ENCODE data around the gene MAGED1.

The MAGED1 gene, protein sequence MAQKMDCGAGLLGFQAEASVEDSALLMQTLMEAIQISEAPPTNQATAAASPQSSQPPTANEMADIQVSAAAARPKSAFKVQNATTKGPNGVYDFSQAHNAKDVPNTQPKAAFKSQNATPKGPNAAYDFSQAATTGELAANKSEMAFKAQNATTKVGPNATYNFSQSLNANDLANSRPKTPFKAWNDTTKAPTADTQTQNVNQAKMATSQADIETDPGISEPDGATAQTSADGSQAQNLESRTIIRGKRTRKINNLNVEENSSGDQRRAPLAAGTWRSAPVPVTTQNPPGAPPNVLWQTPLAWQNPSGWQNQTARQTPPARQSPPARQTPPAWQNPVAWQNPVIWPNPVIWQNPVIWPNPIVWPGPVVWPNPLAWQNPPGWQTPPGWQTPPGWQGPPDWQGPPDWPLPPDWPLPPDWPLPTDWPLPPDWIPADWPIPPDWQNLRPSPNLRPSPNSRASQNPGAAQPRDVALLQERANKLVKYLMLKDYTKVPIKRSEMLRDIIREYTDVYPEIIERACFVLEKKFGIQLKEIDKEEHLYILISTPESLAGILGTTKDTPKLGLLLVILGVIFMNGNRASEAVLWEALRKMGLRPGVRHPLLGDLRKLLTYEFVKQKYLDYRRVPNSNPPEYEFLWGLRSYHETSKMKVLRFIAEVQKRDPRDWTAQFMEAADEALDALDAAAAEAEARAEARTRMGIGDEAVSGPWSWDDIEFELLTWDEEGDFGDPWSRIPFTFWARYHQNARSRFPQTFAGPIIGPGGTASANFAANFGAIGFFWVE

DNA sequence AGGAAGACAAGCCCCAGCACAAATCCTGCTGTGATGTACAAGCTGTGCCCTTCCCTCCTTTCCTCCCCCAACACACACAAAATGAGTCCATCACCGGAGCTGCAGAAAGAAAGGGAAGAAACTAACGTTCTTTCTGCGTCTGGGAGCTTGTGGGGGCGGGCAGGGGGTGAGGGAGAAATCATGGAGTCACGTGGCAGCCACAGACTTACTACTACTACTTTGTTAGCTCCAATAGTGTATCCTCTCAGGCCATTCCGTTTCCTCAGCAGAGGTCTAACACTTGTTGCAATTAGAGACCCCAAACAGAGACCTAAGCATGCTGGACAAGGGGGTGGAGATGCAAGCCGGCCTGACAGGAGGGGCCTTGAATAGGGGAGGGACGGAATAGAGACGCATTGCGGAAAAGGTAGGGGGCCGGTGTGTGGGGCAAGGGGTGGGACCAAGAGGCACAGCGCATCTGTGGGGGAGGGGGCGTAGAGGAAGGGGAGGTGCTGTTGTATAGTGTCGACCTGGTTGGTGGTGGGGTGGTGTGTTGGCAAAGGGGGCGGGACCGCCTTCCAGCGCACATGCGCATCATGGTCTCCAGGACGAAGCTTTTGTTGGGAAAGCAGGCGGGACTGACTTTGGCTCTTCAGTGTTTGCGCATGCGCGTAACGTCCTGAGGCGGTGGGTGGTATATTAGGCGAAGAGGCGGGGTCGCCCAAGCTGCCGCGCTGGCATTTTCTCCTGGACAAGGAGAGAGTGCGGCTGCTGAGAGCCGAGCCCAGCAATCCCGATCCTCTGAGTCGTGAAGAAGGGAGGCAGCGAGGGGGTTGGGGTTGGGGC lies at the start of gene MAGED1:
MAGED1 (plus strand) TSS at position 703 of the 825 bp plus-strand sequence. CDS start 682 bp downstream, outside the sequence.
- DNase-seq (ENCODE audit: low read depth in 2 of 2) = peak; percentile 65 to 71

DNA sequence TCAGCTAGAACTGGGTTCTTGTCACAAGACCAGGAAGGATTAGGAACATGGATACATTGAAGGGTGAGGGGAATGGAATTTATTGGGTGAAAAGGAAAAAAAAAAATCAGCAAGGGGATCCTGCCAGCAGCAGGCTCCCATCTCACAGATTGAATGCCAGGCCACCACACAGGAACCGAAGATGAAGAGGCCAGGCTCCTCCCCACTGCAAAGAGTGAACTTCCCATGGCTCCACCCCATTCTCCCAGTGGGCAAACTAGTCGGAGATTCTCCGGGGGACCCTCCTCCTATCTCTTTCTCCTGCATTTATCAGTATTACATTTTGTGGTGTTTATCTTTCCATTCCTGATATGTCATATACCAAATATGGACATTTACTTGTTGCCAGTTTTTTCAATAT lies 46.0 kb upstream of the MAGED1 start:
- DNase-seq (ENCODE audit: low read depth in 2 of 2) = no peak

DNA sequence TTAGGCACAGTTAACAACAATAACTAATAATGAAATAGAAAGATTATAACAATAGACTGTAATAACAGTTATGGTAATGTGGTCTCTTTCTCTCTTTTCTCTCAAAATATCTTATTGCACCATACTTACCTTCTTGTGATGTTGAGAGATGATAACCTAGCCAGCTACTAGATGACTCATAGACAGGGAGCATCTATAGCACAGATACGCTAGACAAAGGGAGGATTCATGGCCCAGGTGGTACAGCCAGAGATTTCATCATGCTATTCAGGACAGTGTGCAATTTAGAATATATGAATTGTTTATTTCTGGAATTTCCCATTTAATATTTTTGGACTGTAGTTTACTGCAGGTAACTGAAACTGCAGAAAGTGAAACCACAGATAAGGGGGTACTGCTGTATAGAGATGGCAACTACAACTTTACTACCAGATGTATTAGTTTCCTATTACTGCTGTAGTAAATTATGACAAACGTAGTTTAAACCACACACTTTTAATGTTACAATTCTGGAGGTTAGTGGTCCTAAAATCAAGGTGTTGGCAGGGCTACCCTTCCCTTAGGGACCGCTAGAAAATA lies 41.8 kb upstream of the MAGED1 start:
- no peak for DNase-seq (ENCODE audit: low read depth in 2 of 2)

DNA sequence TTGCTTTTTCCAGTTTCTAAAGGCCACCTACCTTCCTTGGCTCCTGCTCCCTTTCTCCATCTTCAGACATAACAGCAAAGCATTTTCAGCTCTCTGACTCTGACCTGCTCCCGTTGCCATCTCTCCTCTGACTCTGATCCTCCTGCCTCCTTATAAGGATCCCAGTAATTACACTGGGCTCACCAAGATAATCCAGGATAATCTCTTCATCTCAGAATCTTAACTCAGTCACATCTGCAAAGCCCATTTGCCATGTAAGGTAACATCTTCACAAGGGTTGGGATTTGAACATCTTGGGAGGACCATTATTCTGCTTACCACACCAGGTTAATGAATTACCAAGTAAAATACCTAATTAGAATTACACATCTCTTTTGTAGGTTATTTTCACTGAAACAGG lies 41.3 kb upstream of the MAGED1 start:
- no peak for DNase-seq (ENCODE audit: low read depth in 2 of 2)

DNA sequence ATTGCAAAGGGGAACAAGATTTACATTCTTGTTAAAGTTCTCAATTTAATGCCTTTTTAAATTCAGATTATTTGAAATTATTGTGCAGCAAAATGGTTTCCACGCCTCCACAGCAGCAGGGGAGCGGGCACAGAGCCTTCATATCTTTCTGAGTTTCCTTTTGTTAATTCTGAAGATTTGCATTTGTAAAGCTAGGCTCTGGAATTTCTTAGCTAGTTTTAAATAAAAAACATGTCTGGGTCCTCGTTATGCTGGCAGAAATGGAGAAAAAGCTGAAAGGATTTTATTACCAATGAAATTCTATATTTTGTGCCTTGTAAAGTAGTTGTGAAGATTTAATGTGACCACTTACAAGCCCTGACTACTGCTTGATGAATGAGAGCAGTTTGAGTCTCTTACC lies 40.8 kb upstream of the MAGED1 start:
- DNase-seq (ENCODE audit: low read depth in 2 of 2) = no peak

DNA sequence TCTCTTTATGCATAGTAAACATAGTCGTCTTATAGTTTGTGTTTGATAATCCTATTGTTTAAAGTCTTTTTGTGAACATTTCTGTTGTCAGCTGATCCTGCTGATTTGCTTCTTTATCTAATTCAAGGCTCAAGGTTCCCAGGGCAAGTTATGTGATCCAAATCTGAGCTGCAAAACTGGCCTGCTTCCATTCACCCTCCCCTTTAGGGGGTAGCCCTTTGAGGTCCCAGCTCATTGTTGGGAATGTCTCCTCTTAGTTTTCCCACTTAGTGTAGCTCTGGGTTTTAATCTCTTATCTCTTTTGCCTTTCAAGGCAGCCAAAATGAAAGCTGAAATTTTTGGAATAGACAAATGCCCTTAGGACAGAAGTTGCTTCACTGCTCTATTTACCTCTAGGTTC lies 40.2 kb upstream of the MAGED1 start:
- DNase-seq (ENCODE audit: low read depth in 2 of 2) = no peak

DNA sequence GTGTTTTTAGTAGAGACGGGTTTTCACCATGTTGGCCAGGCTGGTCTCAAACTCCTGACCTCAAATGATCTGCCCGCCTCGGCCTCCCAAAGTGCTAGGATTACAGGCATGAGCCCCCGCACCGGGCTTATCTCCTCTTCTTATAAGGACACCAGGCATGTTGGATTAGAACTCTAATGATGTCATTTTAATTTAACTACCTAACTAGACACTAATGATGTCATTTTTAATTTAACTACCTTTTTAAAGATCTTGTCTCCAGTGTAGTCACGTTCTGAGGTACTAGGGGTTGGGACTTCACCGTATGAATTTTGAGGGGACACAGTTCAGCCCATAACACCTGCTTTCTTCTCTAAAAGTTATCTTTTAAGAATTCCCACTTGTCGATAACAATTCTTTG lies 37.7 kb upstream of the MAGED1 start:
- DNase-seq (ENCODE audit: low read depth in 2 of 2) = no peak

DNA sequence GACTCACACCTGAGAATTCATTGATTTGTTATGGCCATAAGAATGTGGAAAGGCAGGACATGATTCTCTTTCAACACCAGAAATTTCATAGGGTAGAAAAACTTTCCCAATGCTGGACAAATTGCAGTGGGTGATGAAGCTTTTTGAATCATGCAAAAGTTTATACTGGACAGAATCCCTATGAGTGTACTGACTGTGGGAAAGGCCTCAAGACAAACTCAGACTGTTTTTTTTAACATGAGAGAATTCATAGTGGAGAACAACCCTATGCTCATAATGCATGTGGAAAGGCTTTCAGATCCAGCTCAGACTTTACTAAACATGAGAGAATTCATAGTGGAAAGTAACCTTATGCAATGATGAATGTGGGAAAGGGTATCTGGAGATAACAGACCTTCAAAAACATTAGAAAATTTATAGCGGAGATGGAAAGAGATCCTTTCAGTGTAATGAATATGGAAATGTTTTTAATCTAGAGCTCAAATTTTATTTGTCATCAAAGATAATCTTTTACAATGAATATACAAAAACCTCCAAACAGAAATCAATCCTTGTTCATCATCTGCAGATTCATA lies 36.2 kb upstream of the MAGED1 start:
- no peak for DNase-seq (ENCODE audit: low read depth in 2 of 2)

DNA sequence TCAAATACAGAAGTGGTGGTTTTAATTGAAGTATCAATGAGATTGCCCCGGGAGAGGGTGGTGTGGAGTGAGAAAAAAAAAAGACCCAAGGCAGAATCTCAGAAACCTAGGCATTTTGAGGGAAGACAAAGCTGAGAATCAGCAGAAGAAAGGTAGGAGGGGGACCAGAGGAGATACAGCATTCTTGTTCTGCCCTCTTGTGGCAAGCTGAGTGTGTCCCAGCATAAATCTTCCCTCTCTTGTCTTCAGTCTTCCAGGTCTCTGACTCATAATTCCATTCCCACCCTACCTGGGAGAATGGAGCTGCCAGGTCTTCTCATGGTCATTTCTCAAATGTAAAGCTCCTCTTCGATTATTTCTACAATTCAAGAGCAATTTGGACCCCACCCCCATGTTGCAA lies 32.7 kb upstream of the MAGED1 start:
- no peak for DNase-seq (ENCODE audit: low read depth in 2 of 2)

DNA sequence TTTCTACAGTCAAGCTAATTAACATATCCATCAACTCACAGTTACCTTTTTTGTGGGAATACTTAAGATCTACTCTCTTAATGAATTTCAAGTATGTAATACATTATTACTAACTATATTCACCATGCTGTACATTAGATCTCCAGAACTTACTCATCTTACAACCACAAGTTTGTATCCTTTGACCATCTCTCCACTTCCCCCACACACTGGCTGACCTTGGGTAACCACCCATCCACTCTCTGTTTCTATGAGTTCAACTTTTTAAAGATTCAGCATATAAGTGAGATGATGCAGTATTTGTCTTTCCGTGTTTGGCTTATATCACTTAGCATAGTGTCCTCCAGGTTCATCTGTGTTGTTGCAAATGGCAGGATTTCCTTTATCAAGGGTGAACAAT lies 30.5 kb upstream of the MAGED1 start:
- DNase-seq (ENCODE audit: low read depth in 2 of 2) = no peak

DNA sequence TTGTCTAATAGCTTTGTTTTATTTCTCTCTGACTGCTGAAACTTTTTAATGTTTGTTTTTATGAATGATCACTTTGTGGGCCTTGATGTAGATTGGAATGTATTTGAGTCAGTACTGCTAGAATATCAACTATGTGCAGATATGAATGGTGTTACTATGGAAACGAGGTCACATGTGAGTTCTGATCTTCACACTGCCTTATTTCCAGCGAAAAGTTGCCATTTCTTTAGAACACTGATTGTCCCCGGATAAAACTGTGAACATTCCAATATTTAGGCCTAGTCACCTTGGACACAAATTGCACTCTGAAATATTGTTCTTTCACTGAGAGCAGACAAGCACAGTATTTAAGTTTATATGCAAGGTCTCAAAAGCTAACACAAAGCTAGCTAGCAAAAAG lies 27.2 kb upstream of the MAGED1 start:
- no peak for DNase-seq (ENCODE audit: low read depth in 2 of 2)

DNA sequence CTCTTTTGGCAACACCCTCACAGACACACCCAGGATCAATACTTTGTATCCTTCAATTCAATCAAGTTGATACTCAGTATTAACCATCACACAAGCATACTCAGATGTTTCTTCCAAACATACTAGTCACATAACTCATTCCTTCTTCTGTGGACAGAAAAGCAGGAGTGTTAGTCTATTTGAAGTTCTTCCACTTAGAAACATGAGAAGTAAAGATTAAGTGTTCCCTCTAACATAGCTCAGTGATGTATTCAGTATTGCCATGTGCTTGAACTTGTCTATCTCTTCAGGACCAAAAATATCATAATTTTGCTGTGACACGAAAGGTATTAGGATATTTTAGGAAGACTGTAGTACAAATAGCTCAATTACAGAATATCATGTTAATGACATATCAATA lies 25.8 kb upstream of the MAGED1 start:
- DNase-seq (ENCODE audit: low read depth in 2 of 2) = no peak

DNA sequence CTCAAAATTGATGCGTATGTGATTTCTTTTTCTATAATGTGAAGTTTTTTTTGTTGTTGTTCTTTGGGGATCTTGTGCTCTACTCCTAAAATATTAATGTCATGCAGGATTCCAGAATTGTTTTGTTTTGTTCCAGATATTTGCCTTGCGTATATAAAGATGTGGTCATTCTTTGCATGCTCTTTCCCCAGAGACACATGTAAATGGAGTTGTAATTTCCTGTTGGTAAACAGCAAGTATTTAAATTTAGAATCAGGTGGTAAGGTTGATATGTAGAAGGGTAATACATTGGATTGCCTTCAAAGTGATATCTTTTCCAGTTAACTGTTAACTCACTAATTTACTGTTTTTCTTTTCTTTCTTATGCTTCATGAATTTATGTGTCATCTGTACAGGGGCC lies 23.1 kb upstream of the MAGED1 start:
- no peak for DNase-seq (ENCODE audit: low read depth in 2 of 2)

DNA sequence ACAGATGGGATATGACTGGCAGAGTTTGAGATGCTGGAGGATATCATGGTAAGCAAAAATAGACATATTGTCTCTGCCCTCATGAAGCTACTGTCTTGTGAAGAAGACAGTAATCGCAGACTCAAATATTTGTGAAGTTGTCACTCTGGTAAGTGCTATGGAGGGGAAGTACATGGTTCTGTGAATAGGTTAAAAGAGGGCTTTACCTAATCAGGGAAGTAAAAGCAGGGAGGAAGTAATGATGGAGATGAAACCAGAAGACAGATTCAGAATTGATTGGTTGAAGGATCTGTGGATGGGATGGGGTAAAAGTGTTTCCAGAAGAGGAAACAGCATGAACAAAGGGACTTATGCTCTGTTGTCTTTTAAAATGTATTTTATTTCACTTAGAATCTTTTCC lies 19.3 kb upstream of the MAGED1 start:
- DNase-seq (ENCODE audit: low read depth in 2 of 2) = no peak

DNA sequence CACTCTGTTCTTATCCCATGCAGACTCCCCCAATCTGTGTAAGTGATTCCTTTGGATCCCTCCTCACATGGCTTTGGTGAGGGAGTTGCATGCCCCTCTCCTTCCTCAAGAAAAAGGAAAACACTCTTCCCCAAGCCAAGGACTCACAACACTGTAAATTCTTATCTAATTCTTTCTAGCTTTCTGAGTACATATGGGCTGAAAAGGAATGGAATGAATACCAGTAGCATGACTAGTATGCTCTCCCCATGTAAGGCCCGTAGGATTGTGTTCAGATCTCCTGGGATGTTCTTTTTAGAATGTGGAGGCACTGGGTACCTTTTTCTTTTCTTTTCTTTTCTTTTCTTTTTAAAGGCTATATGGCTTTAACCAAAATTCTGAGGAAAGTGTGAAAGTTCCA lies 17.0 kb upstream of the MAGED1 start:
- no peak for DNase-seq (ENCODE audit: low read depth in 2 of 2)

DNA sequence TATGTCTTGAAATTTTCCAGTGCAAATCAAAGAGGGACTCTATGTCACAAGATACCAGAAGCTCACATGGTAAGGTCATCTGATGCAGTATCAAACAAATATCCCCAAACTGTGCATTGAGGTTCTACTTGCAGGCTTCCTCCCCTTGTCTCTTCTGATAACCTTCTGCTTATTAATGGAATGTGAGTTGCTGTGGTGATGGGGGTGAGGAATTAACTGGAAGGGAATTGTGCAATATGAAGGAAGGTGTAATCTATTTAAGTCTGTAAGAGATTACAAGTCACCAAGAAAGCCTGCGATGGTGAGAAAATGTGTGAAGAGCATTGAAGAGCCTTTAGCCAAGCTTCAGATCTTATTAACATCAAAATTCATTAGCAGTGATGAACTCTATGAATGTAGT lies 15.4 kb upstream of the MAGED1 start:
- no peak for DNase-seq (ENCODE audit: low read depth in 2 of 2)

DNA sequence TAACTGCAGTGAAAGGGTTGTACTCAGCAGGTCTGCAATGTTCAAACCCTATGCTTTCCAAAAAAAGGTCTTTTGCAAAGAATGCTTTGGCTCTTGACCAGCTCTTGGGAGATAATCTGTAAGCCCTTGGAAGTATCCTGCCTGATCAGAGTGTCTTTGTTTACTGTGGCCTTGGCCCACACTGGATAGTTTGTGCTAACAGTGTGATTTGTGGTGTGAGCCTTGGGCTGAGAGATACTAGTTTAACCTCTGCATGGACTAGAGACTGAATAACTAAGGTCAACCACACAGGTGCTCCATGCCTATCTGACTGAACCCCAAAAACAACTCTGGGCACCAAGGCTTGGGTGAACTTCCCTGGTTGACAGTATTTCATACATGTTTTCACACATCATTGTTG lies 3.6 kb upstream of the MAGED1 start:
- no peak for DNase-seq (ENCODE audit: low read depth in 2 of 2)

DNA sequence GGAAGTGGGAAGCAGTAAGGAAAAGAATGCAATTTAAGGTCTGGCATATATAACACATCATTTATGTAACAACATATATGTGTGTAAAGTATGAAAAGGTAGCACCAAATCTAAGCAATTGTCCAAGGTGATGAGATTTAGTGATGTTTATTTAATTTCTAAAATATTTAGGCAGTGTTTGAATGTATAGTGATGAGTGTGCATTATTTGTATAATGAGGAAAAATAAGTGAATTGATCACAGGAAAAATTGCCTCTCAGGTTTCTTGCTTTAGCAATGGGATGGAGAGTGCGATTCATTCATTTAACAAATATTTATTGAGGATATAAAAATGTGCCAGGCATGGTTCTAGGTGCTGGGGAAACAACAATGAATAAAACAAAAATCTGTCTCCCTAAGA lies 2.2 kb upstream of the MAGED1 start:
- DNase-seq (ENCODE audit: low read depth in 2 of 2) = no peak

DNA sequence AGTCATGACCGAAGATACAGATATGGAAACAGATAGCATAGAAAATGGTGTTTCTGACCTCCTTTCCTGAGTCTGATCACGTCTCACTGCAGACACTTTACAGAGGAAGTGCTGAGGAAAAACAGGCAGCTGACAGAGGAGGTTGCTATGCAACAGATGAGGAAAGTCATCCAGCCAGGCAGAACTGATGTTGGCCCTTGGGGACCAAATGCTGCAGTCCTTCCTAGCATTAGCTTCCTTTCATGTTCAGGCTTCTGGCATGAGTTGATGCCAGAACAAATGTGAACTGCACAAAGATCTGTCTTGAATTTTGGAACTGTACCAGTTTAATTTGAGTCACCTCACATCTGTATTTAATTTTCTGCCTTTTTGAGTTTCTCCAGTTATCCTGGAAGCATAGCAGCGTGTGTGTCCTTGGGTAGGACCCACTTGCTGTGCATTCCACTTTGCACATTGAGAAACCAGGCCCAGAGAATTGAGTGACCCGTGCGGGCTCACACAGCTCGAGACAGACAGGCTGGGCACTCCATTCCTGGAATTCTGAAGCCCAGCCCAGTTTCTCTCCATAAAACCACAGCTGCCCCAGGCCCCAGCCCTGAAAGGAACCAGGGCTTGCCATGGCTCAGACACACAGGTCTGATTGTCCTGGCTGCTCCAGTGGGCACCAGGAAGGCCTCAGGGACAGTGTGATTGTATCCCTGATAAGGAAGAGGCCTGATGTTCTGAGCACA lies 1.4 kb upstream of the MAGED1 start:
- DNase-seq (ENCODE audit: low read depth in 2 of 2) = no peak

DNA sequence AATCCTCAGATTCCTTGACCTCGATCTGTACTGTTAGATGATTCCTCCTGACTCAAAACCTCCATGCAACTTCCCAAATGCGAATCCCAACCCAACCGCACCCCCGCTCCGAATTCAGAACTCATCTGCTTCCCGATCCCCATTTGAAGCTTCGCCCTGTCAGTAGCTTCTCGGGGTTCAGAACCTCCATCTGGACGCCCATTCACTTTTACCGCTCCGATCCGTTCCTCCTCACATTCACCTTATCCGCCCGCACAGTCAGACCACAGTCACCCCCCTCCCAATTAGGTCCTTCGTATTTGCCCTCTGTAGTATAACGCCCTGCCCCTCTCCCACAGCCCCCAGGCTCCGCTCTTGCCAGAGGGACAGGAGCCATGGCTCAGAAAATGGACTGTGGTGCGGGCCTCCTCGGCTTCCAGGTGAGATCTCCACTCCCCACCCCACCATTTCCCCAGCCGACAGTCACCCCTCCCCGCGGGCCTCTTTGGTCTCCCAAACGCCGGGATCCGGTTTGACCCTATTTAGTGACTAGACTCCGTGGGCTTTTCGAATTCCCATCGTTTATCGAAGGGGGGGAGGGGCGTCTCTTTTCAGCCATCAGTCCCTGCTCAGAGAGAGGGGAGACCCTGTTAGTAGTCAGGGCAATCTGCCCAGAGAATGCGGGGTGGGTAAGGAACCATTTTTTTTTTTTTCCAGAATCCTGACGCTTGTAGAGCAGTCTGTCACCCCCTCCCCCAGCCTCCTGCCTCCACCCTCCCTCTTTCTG lies 691 bp downstream of the MAGED1 start:
- no peak for DNase-seq (ENCODE audit: low read depth in 2 of 2)
